HG03039 (cell line): ENCODE measurements around the gene SBF2.
"Not testable (repeated sequence)": the region's sequence is repeated elsewhere in the genome, so short reads cannot be mapped to it uniquely, and the experiment has no call there.

Experiments
- ATAC-seq: cut with Tn5 transposase; IDR thresholded peaks from one replicate; pipeline ENCODE4 v1.9.1; 2021; ENCODE audit warnings: mild to moderate bottlenecking, moderate library complexity; ENCODE audit not compliant: unreplicated experiment

SBF2 gene

GRCh38 chr11:10268746-10269488 is 25.1 kb downstream of the SBF2 start:
- no peak for ATAC-seq

- ATAC-seq = no peak
Observed at GRCh38 chr11:10267821-10268220, 26.2 kb downstream of the SBF2 start.

GRCh38 chr11:10265936-10266335 is 28.1 kb downstream of the SBF2 start:
- ATAC-seq = no peak

- ATAC-seq = not testable (repeated sequence)
Observed at GRCh38 chr11:10264716-10265115, 29.3 kb downstream of the SBF2 start.

- no peak for ATAC-seq
Observed at GRCh38 chr11:10263929-10264328, 30.1 kb downstream of the SBF2 start.

- ATAC-seq = no peak
Observed at GRCh38 chr11:10261821-10262220, 32.2 kb downstream of the SBF2 start.

- no peak for ATAC-seq
Observed at GRCh38 chr11:10257478-10257877, 36.5 kb downstream of the SBF2 start.

GRCh38 chr11:10255388-10256125 is 38.5 kb downstream of the SBF2 start:
- no peak for ATAC-seq

- ATAC-seq = not testable (repeated sequence)
Observed at GRCh38 chr11:10249448-10250131, 44.4 kb downstream of the SBF2 start.

- no peak for ATAC-seq
Observed at GRCh38 chr11:10247011-10247410, 47.0 kb downstream of the SBF2 start.

GRCh38 chr11:10243896-10244575 is 50.0 kb downstream of the SBF2 start:
- ATAC-seq = no peak

- ATAC-seq = no peak
Observed at GRCh38 chr11:10236840-10237239, 57.2 kb downstream of the SBF2 start.

- ATAC-seq = no peak
Observed at GRCh38 chr11:10233581-10233980, 60.4 kb downstream of the SBF2 start.

GRCh38 chr11:10232756-10233155 is 61.3 kb downstream of the SBF2 start:
- ATAC-seq = no peak

- ATAC-seq = not testable (repeated sequence)
Observed at GRCh38 chr11:10231803-10232202, 62.2 kb downstream of the SBF2 start.

GRCh38 chr11:10225553-10225952 is 68.5 kb downstream of the SBF2 start:
- ATAC-seq = no peak

GRCh38 chr11:10222399-10222798 is 71.6 kb downstream of the SBF2 start:
- no peak for ATAC-seq

- no peak for ATAC-seq
Observed at GRCh38 chr11:10221342-10221741, 72.7 kb downstream of the SBF2 start.

GRCh38 chr11:10211470-10211869 is 82.5 kb downstream of the SBF2 start:
- no peak for ATAC-seq

- no peak for ATAC-seq
Observed at GRCh38 chr11:10209326-10209725, 84.7 kb downstream of the SBF2 start.

GRCh38 chr11:10208131-10208575 is 85.9 kb downstream of the SBF2 start:
- no peak for ATAC-seq
